LNCAP (cell line): Measurements from ENCODE around the gene DNAH2.

Experiments used
- TF ChIP-seq, protein P1 (sequence below): fragments of 450-650 bp; IDR thresholded peaks from 2 replicates; pipeline ENCODE4 v1.5.1; 2017; ENCODE audit warnings: mild to moderate bottlenecking

The DNAH2 gene

DNA sequence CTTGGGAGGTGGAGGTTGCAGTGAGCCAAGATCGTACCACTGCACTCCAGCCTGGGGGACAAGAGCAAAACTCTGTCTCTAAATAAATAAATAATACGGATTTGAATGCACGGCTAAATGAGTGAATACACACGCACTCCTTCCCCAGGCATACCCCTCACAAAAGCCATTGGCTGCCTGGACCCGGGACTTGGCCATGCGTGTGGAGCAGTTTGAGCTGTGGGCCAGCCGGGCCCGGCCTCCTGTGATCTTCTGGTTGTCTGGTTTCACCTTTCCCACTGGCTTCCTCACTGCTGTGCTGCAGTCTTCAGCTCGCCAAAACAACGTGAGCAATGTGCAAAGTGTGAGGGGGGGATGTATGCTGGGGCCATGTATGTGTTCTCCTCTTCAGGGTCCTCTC lies 114.9 kb downstream of the DNAH2 start:
- TF ChIP-seq, protein P1, sequence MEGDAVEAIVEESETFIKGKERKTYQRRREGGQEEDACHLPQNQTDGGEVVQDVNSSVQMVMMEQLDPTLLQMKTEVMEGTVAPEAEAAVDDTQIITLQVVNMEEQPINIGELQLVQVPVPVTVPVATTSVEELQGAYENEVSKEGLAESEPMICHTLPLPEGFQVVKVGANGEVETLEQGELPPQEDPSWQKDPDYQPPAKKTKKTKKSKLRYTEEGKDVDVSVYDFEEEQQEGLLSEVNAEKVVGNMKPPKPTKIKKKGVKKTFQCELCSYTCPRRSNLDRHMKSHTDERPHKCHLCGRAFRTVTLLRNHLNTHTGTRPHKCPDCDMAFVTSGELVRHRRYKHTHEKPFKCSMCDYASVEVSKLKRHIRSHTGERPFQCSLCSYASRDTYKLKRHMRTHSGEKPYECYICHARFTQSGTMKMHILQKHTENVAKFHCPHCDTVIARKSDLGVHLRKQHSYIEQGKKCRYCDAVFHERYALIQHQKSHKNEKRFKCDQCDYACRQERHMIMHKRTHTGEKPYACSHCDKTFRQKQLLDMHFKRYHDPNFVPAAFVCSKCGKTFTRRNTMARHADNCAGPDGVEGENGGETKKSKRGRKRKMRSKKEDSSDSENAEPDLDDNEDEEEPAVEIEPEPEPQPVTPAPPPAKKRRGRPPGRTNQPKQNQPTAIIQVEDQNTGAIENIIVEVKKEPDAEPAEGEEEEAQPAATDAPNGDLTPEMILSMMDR: no peak

DNA sequence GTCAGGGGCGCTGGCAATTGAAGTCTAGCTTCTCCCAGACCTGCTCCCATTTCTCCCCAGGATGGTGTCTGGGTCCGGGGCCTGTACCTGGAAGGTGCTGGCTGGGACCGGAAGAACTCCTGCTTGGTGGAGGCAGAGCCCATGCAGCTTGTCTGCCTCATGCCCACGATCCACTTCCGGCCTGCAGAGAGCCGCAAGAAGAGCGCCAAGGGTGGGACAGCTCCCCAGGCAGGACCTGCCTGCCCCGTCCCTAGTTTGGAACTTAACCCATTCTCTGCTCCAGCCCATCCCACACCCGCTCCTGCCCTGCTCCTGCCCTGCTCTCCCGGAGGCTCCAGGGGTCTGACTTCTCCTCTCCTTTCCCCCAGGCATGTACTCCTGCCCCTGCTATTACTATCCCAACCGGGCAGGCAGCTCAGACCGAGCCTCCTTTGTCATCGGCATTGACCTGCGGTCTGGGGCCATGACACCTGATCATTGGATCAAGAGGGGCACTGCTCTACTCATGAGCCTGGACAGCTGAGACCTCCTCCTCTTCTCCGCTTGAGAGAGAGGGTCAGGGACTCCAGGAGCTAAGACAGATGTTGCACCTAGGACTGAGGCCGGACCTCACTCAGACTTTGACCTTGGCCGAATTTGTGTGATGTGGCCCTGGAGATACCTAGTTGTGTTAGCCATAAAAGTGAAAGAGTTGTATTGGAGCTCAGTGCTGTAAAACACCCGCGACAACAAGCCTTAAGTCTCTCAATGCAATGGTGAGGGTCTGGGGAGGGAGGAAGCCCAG lies 115.7 kb downstream of the DNAH2 start:
- TF ChIP-seq, protein P1: no peak

DNA sequence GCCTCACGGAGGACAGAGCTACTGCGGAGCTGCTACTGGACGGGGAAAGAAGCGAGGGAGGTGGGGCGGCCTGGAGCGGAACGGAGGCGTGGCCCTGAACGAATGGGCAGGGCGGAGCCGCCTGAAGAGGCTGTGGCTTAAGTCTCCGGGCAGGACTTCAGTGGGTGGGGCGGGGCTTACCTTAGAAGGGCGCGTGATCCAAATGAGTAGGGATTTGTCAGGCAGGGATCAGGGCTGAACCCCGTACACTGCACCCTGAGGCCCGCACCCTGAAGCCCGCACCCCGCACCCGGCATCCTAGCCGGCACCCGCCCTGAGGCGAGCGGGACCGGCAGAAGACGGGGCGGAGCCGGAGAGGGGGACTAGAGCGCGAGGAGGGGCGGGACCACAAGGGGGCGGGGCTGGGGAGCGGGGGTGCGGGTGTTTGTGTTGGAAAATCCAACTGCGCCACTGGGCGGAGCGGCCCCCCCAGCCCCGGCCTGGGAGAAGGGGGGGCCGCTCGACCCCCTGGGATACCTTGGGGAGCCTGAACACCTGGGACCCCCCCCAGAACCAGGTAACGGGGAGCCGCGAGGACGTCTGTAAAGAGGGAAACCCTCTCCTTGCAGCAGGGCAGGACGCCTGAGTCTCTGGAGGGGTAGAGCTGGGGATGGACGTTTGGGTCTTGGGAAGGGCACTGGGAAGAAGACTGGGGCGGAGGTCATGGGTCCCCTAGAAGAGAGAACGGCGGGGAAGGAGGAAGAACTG lies 116.4 kb downstream of the DNAH2 start, which contains the start of gene KDM6B:
Gene KDM6B (plus strand): TSS at position 423 of the 747 bp plus-strand sequence. CDS start 11,338 bp downstream, outside the sequence.
- TF ChIP-seq, protein P1: no peak

DNA sequence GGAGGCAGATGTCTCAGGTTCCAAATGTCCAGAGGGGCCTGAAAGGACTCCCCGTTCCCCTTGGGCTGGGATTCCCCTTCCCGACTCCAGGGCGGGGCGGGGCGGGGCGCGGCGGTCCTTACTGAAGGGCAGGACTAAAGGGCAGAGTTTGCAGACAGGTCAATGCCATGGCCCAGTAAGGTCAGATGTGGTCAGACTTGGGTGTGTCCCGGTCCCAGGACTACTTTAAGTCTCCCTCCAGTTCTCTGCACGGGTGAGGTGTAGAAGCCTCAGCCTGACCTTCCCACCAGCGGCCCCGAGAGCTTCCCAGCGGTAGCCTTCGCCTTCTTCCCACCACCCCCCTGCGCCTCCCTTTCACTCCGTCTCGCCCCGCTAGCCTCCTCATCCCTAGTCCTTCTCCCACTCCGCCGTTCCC lies 117.0 kb downstream of the DNAH2 start:
- TF ChIP-seq, protein P1: no peak

DNA sequence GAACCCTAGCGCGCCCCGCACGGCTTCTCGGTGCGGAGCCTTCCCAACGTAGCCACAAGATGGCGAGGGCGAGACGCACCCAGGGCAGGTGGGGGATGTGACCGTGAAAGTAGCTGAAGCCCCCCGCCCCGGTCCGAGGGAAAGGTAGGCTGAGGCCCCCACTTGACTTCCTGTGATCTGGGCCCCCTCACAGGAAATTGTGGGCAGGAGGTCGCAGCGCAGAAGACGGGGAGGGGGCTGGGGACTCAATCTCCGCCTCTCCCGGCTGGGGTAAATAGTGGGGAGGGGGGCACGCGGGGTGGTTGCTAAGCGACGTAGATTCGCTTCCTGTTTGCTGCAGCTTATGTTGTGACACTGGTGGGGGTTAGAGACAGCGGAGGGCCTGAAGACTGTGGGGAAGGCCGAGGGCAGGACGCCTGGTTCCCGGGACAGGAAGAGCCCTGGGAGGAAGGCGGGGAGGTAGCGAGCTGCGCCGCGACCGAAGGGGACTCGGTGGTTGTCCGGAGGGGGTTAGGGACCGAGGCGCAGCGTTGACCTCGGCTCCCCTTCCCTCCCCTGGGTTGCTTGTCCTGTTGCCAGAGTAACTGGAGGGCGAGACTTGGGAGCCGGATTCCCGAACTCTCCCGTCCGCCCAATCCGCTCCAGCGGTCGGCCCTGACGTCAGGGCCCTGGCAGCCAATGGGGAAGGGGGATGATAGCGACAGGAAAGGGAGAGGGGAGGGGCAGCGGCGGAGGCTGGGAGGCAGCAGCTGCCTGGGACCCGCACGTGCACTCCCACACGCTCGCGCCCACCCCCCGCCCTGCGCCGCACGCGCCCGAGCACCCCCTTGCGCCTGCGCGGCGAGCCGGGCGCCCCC lies 117.6 kb downstream of the DNAH2 start:
- TF ChIP-seq, protein P1: peak; percentile 86

DNA sequence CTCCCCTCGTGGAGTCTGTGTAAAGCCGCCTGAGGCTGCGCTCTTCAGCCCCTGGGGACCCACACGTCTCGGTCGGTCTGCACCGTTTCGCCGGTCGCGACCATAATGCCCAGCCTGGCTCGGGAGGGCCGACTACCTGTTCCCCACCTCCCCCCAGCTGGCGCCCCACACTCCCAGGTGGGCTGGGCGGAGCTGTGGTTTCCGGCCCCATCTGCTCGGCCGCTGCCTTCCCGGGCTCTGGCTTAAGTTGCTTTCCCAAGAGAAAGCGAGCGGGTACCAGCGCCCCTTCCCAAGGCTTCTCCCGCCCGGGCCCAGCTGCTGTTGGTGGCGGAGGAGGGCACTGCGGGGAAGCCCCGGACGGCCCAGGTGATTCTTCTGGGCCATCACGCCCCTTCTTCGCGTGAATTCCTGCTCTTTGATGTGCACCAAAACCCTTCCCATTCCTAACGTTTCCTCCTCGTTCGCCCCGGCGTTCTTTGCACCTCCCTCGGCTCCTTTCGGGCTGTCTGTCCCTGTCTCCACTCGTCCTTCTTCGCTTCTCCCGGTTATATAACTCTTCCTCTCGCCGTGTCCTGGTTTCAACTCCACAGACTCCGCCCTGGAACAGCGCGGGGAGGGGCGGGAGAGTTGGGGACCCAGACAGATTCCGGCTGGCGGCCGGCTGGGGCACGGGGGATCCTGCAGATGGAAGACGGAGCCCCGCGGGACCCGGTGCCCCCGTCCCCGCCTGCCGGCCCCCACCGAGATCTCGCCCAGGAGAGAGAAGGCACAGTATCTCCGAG lies 118.5 kb downstream of the DNAH2 start:
- TF ChIP-seq, protein P1: no peak
